DMS153 (cell line): ENCODE data around the gene RRBP1.
"Not testable (repeated sequence)": the region's sequence is repeated elsewhere in the genome, so short reads cannot be mapped to it uniquely, and the experiment has no call there.

ENCODE experiments used
- DNase-seq: peaks from one replicate; lab custom pipeline; 2025; lab: John Stamatoyannopoulos, UW

The RRBP1 gene

DNA sequence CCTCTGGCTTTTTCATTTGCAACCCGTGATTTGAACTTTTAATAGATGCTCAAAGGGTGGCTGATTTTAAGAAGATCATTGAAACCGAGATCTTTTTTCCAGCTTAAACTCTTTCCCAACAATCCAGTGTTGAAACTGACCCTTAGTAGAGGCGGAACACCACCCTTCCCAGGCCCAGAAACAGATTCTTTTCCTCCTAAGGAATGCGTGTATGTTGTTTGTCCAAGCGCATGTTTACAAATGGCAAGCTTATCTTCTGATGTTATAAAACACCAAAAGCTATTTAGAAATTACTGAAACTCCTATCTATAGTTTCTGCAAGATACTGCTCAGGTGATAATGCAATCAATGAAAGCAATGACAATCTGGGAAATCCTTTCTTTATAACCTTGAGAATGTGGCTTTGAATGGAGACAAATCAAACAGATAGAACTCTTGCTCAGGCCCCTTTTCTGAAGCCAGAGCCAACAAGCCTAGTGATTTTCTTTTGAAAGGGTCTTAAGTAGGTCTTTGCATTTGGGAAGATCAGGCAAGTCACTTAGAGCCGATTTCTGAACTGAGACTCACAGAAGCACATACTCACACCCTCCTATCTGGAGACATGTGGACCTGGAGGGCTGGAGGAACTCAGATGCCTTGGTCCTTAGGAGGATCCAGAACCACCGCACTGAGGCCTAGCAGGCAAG is 26.8 kb upstream of the RRBP1 start:
- DNase-seq, result no peak

DNA sequence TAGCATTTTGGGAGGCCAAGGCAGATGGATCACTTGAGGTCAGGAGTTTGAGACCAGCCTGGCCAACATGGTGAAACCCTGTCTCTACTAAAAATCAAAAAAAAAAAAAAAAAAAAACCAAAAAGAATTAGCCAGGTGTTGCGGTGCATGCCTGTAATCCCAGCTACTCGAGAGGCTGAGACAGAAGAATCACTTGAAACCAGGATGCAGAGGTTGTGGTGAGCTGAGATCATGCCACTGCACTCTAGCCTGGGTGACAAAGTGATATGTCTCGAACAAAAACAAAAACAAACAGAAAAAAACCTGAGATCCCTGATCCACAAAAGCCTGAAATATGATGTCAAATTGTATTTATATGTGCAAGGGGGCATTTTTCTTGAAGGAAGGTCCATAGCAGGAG is 25.9 kb upstream of the RRBP1 start:
- DNase-seq, result not testable (repeated sequence)

DNA sequence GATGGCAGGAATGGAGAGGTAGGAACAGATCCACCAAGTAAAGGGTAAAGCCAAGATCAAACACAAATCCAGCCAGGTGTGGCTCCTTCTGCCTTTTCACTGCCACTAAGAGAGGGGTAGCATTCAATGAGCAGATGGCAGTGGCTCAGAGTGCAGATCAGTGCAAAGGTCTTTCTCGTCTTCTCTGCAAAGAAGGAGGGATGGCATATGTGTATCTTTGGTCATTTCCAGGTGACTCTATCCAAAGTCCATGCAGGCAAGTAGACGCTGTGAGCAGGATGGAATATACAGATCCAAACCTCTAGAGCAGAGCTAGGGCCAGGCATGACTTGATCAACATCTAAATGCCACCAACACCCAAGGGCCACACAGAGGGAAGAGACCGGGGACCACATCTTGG is 24.6 kb upstream of the RRBP1 start:
- no peak for DNase-seq

DNA sequence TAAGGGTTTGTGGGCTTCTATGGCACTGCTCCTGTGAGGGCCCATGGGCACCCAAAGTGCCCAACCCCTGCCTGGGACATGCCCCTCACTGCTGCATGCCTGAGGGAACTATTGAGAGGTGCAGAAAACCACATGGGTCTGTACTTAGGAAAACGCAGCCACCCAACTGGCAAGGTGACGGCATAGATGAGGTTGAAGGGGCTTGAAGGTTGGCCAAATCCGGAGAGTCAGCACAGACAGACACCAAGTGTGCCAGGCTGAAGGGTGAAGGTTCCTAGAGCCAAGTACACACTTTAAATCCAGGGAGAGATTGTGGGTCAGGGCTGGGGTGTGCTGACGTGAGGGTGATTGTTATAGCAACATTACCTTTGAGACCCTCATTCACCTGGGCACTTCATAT is 23.9 kb upstream of the RRBP1 start:
- DNase-seq, result no peak

DNA sequence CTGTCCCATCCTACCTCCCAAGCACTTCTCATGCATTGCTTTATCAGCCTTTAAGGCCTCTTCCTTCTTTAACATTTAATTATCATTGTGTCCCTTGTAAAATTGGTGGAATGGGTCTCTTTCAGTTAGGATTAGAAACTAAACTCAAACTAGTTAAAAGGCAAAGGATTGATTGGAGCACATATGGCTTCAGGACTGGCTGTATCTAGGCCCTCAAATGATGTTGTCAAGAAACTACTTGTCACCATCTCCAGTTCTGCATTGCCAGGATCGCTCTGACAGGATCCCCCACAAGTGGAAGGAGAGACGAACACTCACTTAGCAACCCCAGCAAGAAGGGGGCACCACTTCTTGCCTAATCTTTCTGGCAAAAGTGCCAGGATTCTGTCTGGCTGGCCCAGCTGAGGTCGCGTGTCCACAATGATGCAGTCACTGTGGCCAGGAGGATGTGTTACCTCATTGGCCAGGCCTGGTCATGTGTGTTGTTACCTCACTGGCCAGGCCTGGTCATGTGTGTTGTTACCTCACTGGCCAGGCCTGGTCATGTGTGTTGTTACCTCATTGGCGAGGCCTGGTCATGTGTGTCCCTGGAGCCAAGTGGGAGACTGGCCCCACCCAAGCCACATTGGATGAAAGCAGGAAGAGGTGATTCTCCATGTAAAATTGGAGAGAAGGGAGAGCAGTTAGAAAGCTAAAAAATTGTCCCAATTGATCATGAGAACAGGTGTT is 22.7 kb upstream of the RRBP1 start:
- no peak for DNase-seq

DNA sequence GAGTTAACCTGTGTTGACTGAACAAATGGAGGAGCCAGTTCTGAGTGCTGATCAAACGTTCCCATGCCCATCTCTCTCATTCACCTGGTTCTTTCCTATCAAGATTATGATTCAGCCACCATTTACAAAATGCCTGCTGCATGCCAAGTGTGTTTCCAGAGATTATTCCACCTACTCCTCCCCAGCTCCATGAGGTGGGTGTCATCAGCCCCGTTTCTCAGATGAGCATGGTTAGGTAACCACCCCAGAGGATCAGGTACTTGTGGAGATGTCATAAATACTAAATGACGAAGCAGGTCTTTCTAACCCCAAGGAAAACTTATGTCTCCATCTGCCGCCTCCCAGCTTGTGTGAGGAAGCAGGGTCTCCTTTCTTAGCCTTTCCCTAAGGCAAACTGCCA is 19.8 kb upstream of the RRBP1 start:
- DNase-seq, result no peak

DNA sequence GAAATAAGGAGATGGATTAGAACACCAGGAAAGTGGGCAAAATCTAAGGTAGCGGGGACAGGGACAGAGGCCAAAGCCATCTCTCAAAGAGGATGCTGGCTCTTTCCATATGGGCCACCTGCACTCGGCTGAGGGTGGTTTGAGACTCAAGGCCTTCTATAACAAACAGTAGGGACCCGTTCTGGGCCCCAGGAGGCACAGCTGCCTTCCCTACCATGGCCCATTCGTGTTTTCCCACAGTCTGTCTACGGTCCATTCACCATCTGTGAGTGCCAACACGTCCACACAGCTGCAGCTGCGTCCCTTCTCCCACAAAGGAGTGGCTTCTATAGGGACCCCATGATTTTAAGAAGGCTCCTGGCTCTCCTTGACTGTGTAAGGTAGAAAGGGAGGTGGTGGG is 18.6 kb upstream of the RRBP1 start:
- DNase-seq, result no peak

DNA sequence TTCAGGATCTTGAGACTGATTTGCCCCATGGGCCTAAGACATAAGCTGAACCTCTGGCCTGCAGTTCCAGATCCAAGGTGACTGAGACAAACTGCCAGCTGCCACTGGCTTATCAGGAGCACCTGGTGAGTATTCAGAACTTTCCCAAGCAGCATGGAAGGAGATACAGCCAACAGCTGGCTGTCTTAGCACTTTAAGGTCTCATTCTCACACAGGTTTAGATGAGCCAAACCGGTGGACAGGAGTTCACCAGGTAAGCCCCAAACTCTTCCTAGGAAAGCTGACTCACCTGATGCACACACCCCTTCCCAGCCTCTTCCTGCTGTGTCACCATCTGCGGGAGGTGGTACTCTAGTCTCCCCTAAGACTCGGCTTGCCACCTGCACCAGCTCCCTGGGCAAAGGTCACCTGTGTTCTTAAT is 17.9 kb upstream of the RRBP1 start, which contains the start of gene BANF2:
Gene BANF2, plus strand, starts transcription at position 36 of the 421 bp plus-strand sequence. CDS start 25,060 bp downstream, outside the sequence.
- DNase-seq, result no peak

DNA sequence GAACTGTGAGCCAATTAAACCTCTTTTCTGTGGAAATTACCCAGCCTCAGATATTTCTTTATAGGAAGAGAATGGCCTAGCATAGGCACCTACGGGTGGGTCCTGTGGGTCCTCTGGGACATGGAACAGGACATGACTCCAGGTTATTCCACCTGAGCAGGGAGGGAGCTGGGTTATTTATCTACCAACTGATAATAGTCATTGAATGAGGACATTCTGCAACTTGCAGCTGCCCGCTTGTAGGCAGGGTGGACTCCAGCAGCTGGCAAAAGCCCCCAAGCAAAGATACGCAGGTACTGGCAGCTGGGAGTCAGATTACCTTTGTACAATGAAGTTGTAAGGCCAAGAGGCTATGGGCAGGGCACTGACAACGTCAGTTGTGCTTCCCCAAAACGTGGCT is 16.3 kb upstream of the RRBP1 start:
- DNase-seq, result no peak

DNA sequence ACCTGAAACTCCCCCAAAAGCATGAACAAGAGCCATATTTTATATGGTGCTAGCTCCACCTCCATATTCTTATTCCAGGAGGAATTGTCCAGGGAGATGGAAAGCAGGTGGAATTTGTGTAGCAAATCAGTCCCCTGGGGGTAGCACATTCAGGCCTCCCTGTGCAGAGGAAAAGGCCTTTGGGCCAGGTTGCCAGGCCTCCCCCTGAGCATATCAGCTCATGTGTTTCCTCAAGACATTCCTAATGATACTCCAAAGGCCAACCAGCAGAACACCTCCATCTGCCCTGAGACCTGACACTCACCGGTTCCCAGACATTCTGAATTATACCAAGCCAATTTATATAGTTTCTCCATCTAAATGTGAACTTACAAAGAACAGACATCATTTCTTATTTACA is 15.1 kb upstream of the RRBP1 start:
- no peak for DNase-seq

DNA sequence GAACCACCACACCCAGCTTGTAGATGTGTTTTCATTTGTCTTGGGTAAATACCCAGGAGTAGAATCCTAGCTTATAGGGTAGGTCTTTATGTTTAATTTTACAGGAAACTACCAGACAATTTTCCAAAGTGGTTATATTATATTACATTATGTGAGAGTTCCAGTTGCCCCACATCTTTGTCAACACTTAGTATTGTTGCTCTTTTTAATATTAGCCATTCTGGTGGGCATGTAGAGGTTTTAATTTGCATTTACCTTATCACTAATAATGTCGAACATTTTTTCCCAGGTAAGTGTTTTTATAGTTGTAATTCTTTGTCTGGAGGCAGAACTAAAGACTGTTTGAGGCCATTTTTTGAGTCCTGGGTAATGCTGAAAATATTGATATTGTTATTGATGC is 14.2 kb upstream of the RRBP1 start:
- no peak for DNase-seq

DNA sequence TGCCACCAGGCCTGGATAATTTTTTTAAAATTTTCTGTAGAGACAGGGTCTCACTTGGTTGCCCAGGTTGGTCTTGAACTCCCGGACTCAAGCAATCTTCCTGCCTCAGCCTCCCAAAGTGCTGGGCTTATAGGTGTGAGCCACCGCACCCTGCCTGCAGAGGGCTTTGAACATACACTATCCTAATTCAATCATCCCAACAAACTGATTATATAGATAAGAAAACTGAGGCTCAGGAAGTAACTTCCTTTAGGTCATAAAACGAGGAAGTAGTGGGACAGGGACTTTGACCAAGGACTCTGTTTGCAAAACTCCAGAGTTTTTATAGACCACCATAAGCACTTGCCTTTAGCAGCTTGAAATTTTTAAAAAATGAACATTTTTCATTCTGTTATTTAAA is 12.7 kb upstream of the RRBP1 start:
- DNase-seq, result no peak

DNA sequence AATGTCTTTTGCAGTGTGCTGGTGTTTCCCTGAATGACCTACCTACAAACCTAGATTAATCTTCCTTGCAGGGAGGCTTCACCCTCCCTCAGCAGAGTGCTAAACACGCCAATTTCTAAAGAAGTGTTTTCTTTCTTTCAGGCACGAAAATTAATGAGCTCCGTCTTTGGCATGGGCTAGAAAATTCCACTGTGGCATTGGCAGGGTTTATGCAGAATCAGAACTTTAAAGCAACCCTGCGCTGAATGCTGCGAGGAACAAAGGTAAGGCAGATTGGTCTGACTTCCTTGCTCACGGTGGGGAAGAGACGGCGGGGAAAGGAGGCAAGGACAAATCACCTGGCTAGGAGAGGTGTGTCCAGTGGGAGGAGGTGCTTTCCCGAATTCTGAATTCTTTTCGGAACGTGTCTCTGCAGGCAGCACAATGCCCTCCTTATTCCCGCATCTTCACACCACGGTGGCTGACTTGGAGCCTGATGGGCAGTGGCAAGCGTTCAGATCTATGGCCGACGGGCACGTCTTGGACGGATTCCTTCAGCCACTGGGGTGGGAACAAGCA is 11.5 kb upstream of the RRBP1 start:
- DNase-seq, result no peak

DNA sequence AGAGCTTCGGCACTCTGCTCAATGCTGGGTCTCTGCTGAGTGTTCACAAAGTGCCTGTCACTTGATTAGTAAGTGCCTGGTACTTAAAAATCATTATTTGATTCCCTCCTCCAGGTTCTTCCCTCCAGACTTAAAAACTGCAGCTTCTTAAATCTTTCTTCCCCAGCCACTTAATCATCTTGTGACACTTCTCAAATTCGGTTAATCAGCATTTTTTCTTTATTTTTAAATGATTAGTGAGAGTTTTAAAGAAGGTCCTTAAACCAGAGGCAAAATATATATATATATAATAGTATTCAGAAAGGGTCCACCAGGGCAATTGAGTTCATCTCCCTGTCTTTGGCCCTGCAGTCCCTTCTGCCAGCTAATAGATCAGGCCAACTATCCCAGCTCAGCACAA is 9.7 kb upstream of the RRBP1 start:
- no peak for DNase-seq

DNA sequence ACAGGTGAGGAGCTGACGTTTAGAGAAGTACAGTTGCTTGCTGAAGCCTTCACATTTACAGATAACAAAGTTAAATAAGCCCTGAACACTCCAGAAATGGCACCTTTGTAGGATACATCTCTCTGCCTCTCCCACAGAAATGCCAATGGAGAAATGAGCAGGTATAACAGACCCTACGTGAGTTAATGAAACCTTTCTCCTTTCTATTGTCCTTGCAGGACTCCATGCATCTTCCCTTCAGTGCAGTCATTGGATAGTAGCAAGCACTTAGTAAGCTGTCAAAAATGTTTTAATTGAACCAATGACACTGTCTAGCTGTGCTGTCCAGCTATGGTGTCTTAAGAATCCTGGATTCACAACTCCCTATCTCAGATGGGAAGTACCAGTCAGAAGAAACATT is 8.1 kb upstream of the RRBP1 start:
- no peak for DNase-seq

DNA sequence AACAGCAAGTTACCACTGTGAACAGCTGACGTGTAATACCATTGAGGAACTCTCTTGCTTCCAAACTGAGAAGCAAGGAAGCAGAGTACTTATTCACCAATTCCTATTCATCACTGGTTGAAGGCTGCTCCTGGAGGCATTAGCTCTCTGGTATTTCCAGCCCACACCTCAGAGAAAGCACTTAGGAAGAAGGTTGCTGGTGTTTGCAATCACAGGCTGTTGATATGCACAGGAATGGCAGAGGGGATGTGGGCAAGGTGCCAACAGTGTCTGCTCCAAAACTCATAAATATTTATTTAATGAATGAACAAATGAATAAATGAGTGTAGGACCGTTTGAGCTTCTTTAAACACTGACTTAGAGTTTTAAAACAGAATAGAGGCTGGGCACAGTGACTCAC is 6.9 kb upstream of the RRBP1 start:
- no peak for DNase-seq

DNA sequence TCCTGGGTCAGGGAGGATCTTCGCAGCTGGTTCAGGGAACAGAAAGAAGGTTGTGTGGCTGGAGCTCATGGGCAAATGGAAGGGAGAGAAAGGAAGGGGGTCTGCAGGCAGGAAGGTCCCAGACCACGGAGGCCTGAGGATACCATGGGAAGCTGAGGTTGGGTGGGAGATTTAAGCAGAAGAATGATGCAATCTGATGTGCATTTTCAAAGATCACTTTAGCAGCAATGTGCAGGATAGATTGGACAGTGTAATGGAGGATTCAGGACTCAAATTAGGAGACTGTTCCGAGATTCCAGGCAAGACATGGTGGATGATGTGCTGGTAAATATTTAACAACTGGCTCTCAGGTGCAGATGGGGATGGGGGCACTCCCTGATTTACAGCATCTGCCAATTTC is 5.8 kb upstream of the RRBP1 start:
- no peak for DNase-seq

DNA sequence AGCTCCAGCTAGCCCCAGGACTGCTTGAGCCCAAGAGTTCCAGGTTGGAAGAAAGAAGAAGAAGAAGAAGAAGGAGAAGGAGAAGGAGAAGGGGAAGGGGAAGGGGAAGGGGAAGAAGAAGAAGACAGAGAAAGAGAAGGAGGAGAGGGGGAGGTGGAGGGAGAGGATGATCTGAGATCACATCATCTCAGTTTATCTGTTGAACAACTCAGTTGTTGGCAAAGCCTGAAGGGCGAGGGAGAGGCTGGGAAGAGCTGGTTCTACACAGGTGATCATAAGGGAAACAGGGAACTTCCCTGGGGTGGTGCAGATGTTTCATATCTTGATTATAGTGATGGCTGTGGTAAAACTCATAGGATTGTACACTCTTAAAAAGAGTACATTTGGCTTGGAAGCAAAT is 3.1 kb upstream of the RRBP1 start:
- no peak for DNase-seq

DNA sequence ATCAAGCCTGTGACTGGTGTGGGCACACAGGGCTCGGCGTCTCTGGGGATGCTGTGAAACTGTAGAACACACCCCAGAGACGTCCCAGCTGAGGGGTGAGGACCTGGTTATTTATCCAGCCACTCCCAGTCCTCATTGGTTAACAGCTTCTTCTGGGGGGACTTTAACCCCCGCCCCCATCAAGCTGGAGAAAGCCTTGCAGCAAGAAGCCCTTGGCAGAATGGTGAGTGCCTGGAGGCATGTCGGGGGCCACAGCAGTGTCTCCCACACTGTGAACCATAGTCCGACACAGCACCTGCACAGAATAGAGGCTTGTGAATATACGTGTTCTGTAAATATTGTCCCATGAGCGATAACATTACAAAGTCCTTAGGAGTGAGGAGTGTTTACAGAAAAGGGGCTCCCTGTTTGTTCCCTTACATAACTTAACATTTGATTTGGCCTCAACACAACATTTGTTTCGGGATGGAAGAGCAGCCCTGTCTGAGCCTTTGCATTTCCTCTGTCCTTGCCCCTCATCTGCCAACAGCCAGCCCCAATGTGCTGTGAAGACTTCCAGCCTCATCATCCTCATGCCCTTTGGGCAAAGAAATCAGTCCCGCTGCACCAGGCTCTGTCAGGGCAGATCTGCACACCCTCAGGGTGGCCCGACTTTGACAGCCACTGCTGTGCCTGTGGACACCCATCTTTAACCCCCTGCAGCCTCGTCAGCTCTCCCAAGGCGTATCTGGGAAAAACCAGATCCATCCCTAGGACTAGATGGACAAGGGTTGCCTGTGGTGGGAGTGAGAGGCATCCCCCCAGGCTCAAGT is 2.2 kb upstream of the RRBP1 start:
- no peak for DNase-seq

DNA sequence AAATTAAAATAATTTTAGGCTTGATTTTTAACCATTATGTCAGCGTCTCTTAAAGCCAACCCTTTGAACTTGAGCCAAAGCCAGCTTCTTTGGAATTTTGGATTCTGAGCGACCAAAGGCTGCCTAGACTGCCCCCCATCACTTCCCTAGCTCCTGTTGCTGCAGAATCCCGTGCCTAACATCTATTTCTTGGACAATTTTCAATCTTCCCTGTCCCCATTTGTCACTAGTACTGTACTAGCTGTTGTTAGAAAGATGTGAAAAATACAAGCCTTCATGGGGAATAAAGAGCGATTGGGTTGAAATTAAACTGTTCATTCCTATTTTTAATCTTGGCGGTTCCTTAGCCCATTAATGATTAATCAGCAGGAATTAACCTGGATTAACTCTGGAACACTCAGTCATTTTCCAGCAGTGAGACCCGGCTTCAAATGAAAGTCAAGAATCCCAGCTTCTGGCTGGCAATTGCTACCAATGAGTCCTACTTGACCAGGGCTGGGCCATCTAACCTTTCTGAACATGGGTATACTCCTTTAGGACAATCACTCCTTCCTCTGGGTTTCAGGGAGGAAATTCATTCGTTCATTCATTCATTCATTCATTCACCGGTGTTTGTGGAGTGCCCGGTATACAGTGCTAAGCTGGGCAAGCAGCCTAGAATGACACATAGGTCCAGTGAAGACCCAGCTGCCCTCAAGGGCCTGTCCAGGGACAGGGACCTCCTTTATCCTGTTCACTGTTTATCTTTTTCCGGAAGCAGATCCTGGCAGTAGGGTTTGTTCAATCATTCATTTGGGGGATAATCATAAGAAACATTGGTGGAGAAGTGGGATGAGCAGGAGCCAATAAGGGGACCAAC is 1.4 kb upstream of the RRBP1 start:
- DNase-seq, result no peak

DNA sequence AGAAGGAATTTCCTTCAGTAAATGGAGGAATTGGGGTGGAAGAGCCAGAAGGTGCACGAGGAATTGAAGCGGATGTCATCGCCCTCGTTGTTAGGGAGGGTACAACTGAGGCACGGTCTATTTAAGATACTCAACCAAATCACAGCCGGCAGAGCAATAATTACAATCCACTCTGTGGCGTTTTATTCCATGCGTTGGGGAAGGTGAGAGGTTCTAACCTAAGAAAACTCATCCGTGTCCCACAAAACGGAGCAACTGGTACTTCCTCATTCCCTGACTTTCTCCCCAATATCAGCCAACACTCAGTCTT is 802 bp upstream of the RRBP1 start:
- no peak for DNase-seq

DNA sequence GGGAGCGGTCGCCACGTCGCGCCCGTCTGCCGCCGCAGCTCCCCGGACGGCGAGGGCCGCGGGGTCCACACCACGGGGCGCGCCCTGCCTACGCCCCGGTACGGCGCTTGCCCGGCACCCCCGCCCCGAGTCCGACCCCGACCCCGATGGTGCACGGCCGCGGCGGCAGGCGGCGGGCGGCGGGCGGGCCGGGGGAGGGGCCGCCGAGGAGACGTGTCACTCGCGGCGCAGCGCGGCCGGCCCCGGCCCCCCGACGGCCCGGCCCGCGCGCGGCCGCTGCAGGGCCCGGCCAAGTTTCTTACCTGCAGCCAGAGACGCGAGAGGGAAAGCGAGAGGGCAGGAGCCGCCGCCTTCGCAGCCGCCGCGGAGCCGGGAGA is 328 bp downstream of the RRBP1 start:
- DNase-seq, result no peak
